ENCODE measurements around the gene POLD4. TPM values are rescaled to one million over a fixed set of nuclear protein-coding genes. Genes with fewer than 3 reads are reported as not detected.

The POLD4 gene
- total and polyA plus RNA-seq, 2 of the 13 experiments (the other 11 are each of a cell fraction or from before 2014, with no cell fraction given), result 10.5 to 27.4 TPM

- peak; percentile 3; the same call in 1 of the 2 replicates for TF ChIP-seq CBFB (CRISPR knock-in tag; IDR thresholded peaks at IDR 0.05)
- TF ChIP-seq ZNF788 (CRISPR knock-in tag; IDR thresholded peaks at IDR 0.05; ENCODE audit: borderline replicate concordance), result no peak
- peak; percentile 36; the same call in 1 of the 2 replicates for TF ChIP-seq REL (CRISPR knock-in tag; conservative IDR thresholded peaks at IDR 0.05)
- TF ChIP-seq ZNF121 (CRISPR knock-in tag; IDR thresholded peaks at IDR 0.05), result peak; percentile 79
- TF ChIP-seq ZNF501 (CRISPR knock-in tag; IDR thresholded peaks at IDR 0.05), result peak; percentile 62; the same call in 1 of the 2 replicates
These were observed 35.3 kb downstream of the POLD4 start (continued) for GRCh38 chr11:67317888-67318555.

DNA sequence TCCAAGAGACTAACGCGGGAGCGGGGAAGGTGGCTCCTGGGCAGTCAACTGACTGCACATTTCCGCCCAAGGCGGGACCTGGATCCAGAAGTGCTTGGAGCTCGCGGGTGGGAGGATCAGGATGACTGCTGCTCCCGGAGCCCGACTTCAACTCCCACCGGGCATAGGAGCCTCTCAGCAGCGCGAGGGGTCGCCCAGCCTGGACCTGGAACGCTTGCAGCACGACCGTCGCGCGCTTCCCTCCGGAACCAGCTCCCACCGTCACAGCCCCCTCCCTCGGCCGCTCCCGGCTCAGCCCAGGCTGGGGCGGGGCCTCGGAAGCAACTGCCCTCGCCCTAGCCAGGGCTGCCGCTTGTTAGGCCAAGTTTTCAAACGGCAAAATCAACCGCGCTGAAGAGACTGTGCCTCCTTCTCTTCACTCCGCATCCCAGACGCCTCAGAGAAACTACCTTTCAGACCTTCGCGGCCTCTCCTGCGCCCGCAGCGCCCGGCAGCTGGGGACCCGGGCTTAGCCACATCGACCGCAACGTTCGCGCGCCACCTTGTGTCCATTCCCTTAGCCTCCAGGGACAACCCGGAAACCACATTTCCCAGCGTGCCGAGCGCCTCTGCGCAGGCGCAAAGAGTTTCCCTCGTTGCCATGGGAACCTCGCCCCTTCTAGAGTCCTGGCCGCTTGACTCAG, 36.0 kb downstream of the POLD4 start:
- Histone ChIP-seq H3K79me2 (ENCODE audit: insufficient read depth, low read length) (no peaks in the 10 kb centered on the region), H3K9me3 (ENCODE audit: low read length) (no peaks in the 10 kb centered on the region), H3K4me1 (ENCODE audit: insufficient read depth, low read length) (peaks cover 15% of the 10 kb centered on the region), H3K4me3 (replicated peaks in 1 of 3; ENCODE audit: insufficient read depth in 1 of 3, low read depth in 2 of 3, low read length in 3 of 3) (peak overlapping the region; percentile 64 to 85 (median 84)), H3K9ac (ENCODE audit: insufficient read depth, low read depth, low read length) (peak overlapping the region; percentile 72), H4K20me1 (ENCODE audit: insufficient read depth, low read length) (no peaks in the 10 kb centered on the region), H3K36me3 (replicated peaks in 1 of 2; ENCODE audit: control insufficient read depth in 1 of 2, insufficient read depth in 2 of 2, low read length in 2 of 2) (no peaks in the 10 kb centered on the region), H3K4me2 (ENCODE audit: low read depth, low read length) (peak overlapping the region; percentile 89), H2AFZ (ENCODE audit: low read length) (peak overlapping the region; percentile 88), H3K27me3 (ENCODE audit: control insufficient read depth in 1 of 2, insufficient read depth in 2 of 2, low read length in 2 of 2) (no peaks in the 10 kb centered on the region), H3K27ac (ENCODE audit: extremely low read length, insufficient read depth, low read length) (peak overlapping the region; percentile 76)
- CTCF ChIA-PET (ENCODE audit: low intra/inter-chr PET ratio, low total read pairs), result interaction anchor here (0.6 to 2.5 kb wide), 5 partner anchors 28 to 236 kb away, joined by 3 to 31 read pairs (median 8); partner anchors contain the start of genes ANKRD13D and GRK2
- BruUV-seq (replicated peaks), result TSS peak; percentile 97
- ATAC-seq, result peak; percentile 93
- peak; percentile 93 for DNase-seq (ENCODE audit: low spot score)
- POLR2A ChIA-PET, result interaction anchor here (0.6 to 3.8 kb wide), 18 partner anchors 9 to 236 kb away, joined by 3 to 35 read pairs (median 4); partner anchors contain the start of genes ANKRD13D, GRK2, POLD4 and PPP1CA
- in situ Hi-C loops (cut with HindIII; ENCODE audit: extremely low pct_ligation_motif_present, low pct_unique_long_range_greater_than_20kb) (loop anchor here (5.0 kb wide), 2 partner anchors 55 to 235 kb away; no protein-coding TSS in a partner anchor), intact Hi-C loops (cut with micrococcal nuclease; ENCODE audit: unreplicated experiment) (loop anchor here (1.0 to 10.0 kb wide), 3 partner anchors 55 to 235 kb away; partner anchors contain the start of gene KDM2A)
- 0% methylated on average over 14 of the region's 55 CpGs for WGBS (ENCODE audit: low lambda C conversion rate)
- peak; percentile 60 for FAIRE-seq
- peak; percentile 80 for TF ChIP-seq GATAD1 (CRISPR knock-in tag; IDR thresholded peaks at IDR 0.05)
- 0 out of 2 replicates have a peak, but pooled peaks have one; percentile 41 for TF ChIP-seq NFKBIZ (CRISPR knock-in tag; IDR thresholded peaks at IDR 0.05)
- TF ChIP-seq, protein P1, sequence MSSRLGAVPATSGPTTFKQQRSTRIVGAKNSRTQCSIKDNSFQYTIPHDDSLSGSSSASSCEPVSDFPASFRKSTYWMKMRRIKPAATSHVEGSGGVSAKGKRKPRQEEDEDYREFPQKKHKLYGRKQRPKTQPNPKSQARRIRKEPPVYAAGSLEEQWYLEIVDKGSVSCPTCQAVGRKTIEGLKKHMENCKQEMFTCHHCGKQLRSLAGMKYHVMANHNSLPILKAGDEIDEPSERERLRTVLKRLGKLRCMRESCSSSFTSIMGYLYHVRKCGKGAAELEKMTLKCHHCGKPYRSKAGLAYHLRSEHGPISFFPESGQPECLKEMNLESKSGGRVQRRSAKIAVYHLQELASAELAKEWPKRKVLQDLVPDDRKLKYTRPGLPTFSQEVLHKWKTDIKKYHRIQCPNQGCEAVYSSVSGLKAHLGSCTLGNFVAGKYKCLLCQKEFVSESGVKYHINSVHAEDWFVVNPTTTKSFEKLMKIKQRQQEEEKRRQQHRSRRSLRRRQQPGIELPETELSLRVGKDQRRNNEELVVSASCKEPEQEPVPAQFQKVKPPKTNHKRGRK (CRISPR knock-in tag; IDR thresholded peaks at IDR 0.05), result no peak
- 0 out of 2 replicates have a peak, but pooled peaks have one; percentile 43 for TF ChIP-seq ZNF431 (CRISPR knock-in tag; IDR thresholded peaks at IDR 0.05; ENCODE audit: borderline replicate concordance, low read depth)
- TF ChIP-seq, protein P2, sequence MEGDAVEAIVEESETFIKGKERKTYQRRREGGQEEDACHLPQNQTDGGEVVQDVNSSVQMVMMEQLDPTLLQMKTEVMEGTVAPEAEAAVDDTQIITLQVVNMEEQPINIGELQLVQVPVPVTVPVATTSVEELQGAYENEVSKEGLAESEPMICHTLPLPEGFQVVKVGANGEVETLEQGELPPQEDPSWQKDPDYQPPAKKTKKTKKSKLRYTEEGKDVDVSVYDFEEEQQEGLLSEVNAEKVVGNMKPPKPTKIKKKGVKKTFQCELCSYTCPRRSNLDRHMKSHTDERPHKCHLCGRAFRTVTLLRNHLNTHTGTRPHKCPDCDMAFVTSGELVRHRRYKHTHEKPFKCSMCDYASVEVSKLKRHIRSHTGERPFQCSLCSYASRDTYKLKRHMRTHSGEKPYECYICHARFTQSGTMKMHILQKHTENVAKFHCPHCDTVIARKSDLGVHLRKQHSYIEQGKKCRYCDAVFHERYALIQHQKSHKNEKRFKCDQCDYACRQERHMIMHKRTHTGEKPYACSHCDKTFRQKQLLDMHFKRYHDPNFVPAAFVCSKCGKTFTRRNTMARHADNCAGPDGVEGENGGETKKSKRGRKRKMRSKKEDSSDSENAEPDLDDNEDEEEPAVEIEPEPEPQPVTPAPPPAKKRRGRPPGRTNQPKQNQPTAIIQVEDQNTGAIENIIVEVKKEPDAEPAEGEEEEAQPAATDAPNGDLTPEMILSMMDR (CRISPR knock-in tag; IDR thresholded peaks at IDR 0.05), result peak; percentile 100
- TF ChIP-seq ZNF883 (CRISPR knock-in tag; IDR thresholded peaks at IDR 0.05; ENCODE audit: not compliant biosample characterization), result peak; percentile 80
- peak; percentile 80; the same call in 1 of the 2 replicates for TF ChIP-seq ZNF414 (CRISPR knock-in tag; IDR thresholded peaks at IDR 0.05)
- no peak for TF ChIP-seq ZNF644 (CRISPR knock-in tag; IDR thresholded peaks at IDR 0.05; ENCODE audit: low read depth)
- peak; percentile 85 for TF ChIP-seq ZFX (CRISPR knock-in tag; IDR thresholded peaks at IDR 0.05; ENCODE audit: low read depth)
- peak; percentile 68 for TF ChIP-seq PITX1 (CRISPR knock-in tag; IDR thresholded peaks at IDR 0.05)
- peak; percentile 46; the same call in 1 of the 2 replicates for TF ChIP-seq NFKB2 (CRISPR knock-in tag; IDR thresholded peaks at IDR 0.05; ENCODE audit: borderline replicate concordance)
- TF ChIP-seq ZNF557 (CRISPR knock-in tag; IDR thresholded peaks at IDR 0.05), result peak; percentile 76; the same call in 1 of the 2 replicates
